ENCODE data around the gene ZMIZ1. TPM values are rescaled to one million over a fixed set of nuclear protein-coding genes. Genes with fewer than 3 reads are reported as not detected.

The ZMIZ1 gene
- polyA plus RNA-seq, 1 experiment, result 13.0 TPM

- ChIA-PET POLR2A (no interaction called here), CTCF (no interaction called here)
- peaks cover 76% of the 10 kb centered on the region for H3K36me3 ChIP-seq (ENCODE audit: control insufficient read depth, insufficient read depth, low read length)
These were observed 239.2 kb downstream of the ZMIZ1 start for GRCh38 chr10:79308016-79308415.

GRCh38 chr10:79308969-79309665 lies 240.4 kb downstream of the ZMIZ1 start:
- no peaks in the 10 kb centered on the region for H3K27me3 ChIP-seq (ENCODE audit: control insufficient read depth, insufficient read depth, low read length)
- POLR2A ChIA-PET, result no interaction called here
- no peak for DNase-seq (ENCODE audit: low read depth)
- CTCF ChIA-PET, result no interaction called here
- no peak overlapping the region for H3K4me3 ChIP-seq (ENCODE audit: low read depth, low read length)
- no peak for TF ChIP-seq CTCF (IDR thresholded peaks at IDR 0.05; ENCODE audit: insufficient read depth, low read depth, low read length)
- H3K36me3 ChIP-seq (ENCODE audit: control insufficient read depth, insufficient read depth, low read length), result peaks cover 72% of the 10 kb centered on the region

More at GRCh38 chr10:79308016-79308415, 239.2 kb downstream of the ZMIZ1 start:
- Histone ChIP-seq H3K4me3 (ENCODE audit: low read depth, low read length) (no peak overlapping the region), H3K27me3 (ENCODE audit: control insufficient read depth, insufficient read depth, low read length) (no peaks in the 10 kb centered on the region)
- DNase-seq (ENCODE audit: low read depth), result no peak
- TF ChIP-seq CTCF (IDR thresholded peaks at IDR 0.05; ENCODE audit: insufficient read depth, low read depth, low read length), result no peak

GRCh38 chr10:79310200-79310865 lies 241.6 kb downstream of the ZMIZ1 start:
- POLR2A ChIA-PET, result no interaction called here
- H3K36me3 ChIP-seq (ENCODE audit: control insufficient read depth, insufficient read depth, low read length), result peaks cover 63% of the 10 kb centered on the region

GRCh38 chr10:79310911-79311573 lies 242.3 kb downstream of the ZMIZ1 start:
- no peak for DNase-seq (ENCODE audit: low read depth)
- Histone ChIP-seq H3K36me3 (ENCODE audit: control insufficient read depth, insufficient read depth, low read length) (peaks cover 59% of the 10 kb centered on the region), H3K4me3 (ENCODE audit: low read depth, low read length) (no peak overlapping the region), H3K27me3 (ENCODE audit: control insufficient read depth, insufficient read depth, low read length) (no peaks in the 10 kb centered on the region)
- ChIA-PET POLR2A (no interaction called here), CTCF (interaction anchor here (1.6 kb wide), 1 partner anchor 10 kb away, joined by 3 read pairs; no protein-coding TSS in a partner anchor)
- no peak for TF ChIP-seq CTCF (IDR thresholded peaks at IDR 0.05; ENCODE audit: insufficient read depth, low read depth, low read length)

More at GRCh38 chr10:79310200-79310865, 241.6 kb downstream of the ZMIZ1 start:
- no peak for TF ChIP-seq CTCF (IDR thresholded peaks at IDR 0.05; ENCODE audit: insufficient read depth, low read depth, low read length)
- Histone ChIP-seq H3K4me3 (ENCODE audit: low read depth, low read length) (no peak overlapping the region), H3K27me3 (ENCODE audit: control insufficient read depth, insufficient read depth, low read length) (no peaks in the 10 kb centered on the region)
- CTCF ChIA-PET, result interaction anchor here (1.6 kb wide), 1 partner anchor 10 kb away, joined by 3 read pairs; no protein-coding TSS in a partner anchor
- no peak for DNase-seq (ENCODE audit: low read depth)
